ENCODE measurements around the gene LPCAT4. TPM values are rescaled to one million over a fixed set of nuclear protein-coding genes. Genes with fewer than 3 reads are reported as not detected.
A peak's percentile ranks its signal among the peaks of the same experiment; 100 is the strongest.
"Not testable (repeated sequence)": the region's sequence is repeated elsewhere in the genome, so short reads cannot be mapped to it uniquely, and the experiment has no call there.

Gene LPCAT4
- total RNA-seq, 1 experiment from 2014 or later = 9.8 TPM

DNA sequence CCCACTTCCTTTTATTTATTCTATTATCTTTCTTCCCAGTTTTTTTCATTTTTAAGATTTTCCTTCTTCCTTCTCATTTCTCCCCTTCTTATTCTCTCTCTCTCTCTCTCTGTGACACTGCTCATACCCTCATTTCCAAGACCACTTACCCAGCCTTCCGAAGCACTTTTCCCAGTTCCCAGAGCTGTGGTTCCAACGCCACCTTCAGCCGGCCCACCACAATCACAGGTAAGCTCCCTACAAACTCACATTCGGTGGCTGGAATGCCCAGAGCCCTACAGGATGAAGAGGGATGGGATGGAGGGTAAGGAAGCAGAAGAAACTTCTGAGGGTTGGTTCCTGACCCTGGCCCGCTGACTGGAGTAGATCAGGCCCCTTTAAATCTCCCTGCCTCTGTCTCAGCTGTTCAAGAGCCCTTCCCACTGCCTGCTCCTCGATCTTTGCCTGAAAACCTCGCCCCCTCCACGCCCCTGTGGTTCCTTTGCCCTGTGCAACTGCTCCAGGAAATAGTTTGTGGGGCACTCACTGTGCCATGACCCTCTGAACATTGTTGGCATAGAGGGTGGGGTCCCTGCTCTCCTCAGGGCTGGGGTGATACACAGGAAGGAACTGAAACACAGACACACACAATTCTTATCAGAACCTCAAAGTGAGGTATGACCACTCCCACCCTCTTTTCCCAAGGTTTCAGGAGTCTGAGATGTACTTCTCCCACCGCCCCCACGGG is 4.8 kb downstream of the LPCAT4 start:
- no peak for DNase-seq (ENCODE audit: low spot score)

DNA sequence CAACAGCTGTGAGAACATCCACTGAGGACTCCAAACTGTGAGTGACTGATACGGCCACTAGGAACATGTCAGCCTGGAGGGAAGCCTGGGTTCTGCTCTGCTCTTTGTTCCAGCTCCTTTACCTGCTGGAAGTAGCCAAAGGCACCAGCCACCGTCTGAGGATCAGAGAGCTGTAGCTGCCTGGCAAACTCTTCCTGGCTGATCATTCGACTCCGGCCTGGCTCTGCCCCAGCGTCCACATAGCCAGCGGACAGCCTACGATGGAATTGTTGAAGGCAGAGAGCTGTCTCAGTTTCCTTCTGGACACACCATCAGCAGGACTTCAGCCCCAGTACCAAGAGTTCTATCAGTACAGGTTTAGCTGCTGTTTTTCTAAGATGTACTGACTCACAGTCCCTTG is 5.7 kb downstream of the LPCAT4 start:
- no peak for DNase-seq (ENCODE audit: low spot score)

DNA sequence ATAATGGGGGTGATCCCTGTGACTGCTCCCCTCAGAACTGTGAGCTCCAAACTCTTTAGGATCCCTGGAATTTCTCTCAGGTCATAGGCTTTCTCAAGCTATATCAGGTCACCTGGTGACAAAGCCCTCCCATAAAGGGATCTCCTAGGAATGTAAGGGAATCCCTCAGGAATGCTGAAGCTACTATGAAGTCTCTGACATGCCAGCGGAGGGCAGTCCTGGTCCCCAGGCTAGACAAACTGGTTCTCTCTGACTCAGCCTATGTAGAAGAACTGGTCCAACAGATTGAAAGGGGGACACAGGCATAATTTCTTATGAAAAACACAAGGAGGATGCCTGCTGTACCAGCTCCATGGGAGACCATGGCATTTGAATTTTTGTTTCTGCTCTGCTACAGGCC is 6.7 kb downstream of the LPCAT4 start:
- no peak for DNase-seq (ENCODE audit: low spot score)

DNA sequence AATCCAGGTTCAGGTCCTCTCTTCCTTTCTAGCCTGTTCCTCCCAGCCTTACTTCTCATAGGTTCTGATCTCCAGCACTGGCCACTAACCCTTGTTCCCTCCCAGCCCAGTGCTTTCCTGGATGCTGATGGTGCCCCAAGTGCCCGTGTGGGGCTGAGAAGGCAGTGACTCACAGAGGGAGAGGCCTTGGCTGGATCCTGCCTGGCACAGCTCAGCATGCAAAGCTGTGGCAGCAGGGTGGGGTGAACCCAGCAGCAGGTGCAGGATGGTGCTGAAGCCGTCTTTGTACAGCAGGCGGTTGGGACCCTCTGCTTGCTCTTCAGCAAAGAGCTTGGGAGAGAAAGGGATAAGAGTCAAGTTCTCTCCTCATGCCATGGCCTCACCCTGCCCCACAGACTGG is 7.6 kb downstream of the LPCAT4 start:
- no peak for DNase-seq (ENCODE audit: low spot score)

DNA sequence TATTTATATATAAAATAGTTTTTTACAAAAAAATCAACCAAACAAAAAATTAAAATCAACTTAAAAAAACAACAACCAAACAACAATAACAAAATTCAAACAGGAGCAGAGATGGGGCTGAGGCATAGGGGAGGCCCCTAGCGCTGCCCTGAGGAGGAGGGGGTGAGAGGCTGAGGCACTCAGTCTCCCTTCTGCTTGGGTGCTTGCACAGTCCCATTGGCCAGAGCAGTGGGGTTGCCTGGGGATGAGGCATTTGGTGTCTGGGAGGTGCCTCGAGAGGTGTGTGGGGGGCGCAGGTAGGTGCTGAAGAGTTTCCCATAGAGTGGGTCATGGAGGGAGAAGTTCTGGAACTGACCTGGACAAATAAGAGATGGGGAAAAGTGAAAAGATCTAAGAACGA is 8.0 kb downstream of the LPCAT4 start:
- no peak for DNase-seq (ENCODE audit: low spot score)

DNA sequence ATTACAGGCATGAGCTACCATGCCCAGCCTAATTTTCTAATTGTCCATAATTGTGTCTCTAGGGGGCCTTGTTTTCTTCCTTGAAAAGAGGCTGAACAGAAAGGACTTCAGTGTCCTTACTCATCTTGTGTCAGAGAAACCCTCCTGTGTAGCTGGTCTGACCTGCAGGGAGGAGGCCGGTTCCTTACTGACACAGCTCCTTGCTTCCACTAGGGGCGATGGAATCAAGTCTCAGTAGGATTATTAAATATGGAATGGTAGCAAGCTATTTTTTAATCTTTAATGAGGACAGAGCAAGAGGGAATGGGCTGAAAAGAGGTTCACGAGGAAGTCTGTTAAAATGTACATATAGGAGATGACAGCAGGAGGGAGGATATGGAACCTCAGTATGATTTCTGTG is 8.6 kb downstream of the LPCAT4 start:
- no peak for DNase-seq (ENCODE audit: low spot score)

DNA sequence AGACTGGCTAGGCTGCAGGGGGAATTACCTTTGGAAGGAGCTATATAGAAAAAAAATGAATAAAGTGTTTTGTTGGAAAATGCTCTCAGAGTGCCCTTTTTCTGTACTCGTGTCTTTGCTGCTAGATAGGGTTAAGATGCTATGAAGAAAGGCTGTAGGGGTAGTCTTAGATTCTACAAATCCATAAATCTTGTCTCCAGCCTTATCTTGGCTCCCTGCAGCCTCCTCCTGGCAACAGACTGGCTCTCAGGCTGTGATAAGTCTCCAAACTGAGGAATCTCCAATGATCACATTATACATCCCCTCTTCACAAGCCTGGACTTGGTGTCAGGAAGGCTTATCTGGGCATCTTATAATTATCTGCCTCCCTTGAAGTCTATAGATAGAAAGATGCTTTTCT is 9.3 kb downstream of the LPCAT4 start:
- DNase-seq (ENCODE audit: low spot score) = no peak

DNA sequence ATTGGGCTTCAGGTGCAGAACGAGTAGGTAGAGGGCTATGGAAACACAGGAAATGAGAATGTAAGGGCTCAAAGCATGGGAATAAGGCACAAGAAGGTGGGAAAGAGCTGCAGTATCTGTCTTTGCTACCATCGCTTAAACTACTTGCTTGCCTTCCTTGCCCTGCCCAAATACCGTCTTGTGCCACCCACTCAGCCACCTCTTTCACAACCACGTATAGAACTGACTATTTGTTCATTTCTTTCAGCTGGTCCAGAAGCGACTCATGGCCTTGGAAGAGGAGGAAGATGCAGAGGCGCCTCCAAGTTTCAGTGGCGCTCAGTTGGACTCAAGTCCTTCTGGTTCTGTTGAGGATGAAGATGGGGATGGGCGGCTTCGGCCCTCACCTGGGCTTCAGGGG is 11.8 kb downstream of the LPCAT4 start:
- no peak for DNase-seq (ENCODE audit: low spot score)

DNA sequence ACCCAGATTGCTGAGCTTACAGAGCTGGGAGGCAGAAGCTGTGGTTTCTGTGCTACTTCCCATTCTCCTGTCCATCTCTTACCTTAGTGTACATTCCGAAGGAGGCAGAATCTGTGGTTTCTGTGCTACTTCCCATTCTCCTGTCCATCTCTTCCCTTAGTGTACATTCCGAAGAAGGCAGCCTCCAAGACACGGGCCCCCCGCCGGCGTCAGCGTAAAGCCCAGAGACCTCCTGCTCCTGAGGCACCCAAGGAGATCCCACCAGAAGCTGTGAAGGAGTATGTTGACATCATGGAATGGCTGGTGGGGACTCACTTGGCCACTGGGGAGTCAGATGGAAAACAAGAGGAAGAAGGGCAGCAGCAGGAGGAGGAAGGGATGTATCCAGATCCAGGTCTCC is 12.7 kb downstream of the LPCAT4 start:
- no peak for DNase-seq (ENCODE audit: low spot score)

DNA sequence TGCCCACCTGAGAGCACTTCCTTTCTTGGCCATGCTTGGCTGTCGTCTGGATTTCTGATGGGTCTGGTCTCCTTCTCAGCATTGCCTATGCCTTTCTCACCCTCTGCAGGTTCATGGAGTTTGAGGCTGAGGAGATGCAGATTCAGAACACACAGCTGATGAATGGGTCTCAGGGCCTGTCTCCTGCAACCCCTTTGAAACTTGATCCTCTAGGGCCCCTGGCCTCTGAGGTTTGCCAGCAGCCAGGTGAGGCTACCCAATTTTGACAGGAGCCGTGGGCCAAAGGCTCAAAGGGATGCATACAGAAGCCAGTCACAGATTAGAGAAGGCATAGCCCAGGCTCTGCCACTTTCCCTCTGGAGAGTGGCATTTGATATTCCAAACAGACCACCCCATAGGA is 13.4 kb downstream of the LPCAT4 start:
- no peak for DNase-seq (ENCODE audit: low spot score)

DNA sequence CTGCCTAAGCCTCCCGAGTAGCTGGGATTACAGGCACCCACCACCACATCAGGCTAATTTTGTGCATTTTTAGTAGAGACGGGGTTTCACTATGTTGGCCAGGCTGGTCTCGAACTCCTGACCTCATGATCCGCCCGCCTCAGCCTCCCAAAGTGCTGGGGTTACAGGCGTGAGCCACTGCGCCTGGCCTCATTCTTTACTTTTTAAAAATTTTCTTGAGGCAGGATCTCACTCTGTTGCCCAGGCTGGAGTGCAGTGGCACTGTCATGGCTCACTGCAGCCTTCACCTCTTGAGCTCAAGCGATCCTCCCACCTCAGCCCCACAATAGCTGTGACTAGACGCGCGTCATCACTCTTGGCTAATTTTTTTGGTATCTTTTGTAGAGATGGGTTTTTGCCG is 14.0 kb downstream of the LPCAT4 start:
- not testable (repeated sequence) for DNase-seq (ENCODE audit: low spot score)

DNA sequence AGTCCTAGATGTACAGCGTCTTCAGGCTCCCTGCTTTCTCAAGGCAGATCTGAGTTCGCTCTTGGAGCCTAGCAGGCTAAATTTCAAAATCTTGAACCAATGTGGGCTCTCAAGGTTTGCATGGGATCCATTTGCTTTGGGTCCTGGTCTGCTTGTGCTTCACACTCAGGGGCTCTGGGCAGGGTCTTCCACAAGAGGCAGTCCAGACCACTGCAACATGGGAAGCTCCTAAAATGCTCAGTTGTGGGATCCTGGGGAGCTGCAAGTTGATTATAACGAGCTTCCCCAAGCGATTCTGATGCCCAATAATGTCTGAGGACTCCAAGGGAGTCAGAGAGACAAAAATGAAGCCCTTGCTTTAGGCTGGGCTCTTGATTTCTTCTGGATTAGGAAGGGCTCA is 17.2 kb downstream of the LPCAT4 start:
- DNase-seq (ENCODE audit: low spot score) = no peak

DNA sequence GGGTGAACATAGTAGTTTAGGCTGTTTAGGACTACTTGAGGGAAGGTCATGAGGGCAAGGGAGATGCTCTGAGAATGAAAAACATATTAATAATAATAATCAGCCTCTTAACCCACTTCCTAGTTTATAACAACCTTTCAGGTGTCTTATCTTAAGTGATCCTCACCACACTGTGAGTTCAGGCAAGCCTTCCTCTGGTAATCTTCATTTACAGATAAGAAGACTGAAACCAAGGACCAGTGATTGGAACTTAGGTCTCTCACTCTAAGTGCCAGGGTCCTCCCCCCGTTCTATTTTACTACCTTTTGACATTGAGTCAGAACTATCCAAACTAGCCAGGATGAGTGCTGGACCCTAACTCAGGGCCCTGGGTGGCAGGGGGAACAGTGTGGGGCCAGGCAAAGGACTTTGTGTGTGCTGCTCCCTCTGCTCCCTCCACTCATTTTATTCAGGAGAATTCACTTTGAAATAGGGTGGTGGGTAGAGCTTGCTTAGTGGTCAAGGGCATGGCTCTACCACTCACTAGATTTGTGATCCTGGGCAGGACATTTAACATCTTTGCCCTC is 18.2 kb downstream of the LPCAT4 start:
- DNase-seq (ENCODE audit: low spot score) = no peak

DNA sequence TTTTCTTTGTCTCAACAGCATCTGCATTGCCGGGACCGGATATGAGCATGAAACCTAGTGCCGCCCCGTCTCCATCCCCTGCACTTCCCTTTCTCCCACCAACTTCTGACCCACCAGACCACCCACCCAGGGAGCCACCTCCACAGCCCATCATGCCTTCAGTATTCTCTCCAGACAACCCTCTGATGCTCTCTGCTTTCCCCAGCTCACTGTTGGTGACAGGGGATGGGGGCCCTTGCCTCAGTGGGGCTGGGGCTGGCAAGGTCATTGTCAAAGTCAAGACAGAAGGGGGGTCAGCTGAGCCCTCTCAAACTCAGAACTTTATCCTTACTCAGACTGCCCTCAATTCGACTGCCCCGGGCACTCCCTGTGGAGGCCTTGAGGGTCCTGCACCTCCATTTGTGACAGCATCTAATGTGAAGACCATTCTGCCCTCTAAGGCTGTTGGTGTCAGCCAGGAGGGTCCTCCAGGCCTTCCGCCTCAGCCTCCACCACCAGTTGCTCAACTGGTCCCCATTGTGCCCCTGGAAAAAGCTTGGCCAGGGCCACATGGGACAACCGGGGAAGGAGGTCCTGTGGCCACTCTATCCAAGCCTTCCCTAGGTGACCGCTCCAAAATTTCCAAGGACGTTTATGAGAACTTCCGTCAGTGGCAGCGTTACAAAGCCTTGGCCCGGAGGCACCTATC is 18.9 kb downstream of the LPCAT4 start:
- no peak for DNase-seq (ENCODE audit: low spot score)

DNA sequence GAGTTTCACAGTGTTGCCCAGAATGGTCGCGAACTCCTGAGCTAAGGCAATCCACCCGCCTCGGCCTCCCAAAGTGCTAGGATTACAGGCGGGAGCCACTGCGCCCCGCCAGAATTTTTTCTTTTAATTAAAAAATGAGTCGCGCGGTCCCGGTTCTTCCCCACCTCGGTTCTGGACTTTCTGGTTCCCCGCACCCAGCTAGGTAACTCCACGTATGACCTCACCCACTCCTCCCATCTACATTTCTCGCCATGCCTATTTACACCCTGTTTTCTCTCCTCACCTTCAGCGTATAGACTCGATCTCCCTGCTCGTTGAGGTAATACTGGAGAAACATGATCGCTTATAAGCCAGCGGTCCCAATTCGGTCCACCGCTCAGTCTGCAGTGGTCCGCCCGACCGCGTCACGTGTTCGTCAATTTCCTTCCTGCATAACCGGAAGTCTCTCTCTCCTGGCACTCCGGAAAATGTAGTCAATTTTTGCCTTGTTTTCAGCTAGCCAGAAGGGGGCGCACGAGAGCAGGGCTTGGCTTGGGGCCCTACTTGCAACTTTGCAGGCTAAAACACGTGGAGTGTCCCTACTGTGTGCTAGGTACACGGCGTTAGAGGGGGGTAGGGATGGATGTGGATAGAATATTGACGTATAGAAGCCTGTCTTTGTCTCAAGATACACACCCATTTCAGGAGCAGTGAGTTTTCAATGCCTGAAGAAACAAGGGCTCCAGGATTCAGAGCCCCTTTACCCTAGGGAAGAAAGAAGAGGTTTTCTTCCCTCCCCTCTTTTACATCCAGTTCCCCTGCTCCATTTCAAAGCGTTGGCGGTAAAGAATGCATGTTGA is 24.0 kb downstream of the LPCAT4 start, which contains the start of the genes NOP10 and NUTM1:
Gene NOP10 (minus strand): TSS at position 400 of the 839 bp plus-strand sequence. CDS start 63 bp downstream, at position 337.
Gene NUTM1 (plus strand): TSS at position 579 of the 839 bp plus-strand sequence. CDS start 382 bp downstream, outside the sequence.
- DNase-seq (ENCODE audit: low spot score) = peak; percentile 88

DNA sequence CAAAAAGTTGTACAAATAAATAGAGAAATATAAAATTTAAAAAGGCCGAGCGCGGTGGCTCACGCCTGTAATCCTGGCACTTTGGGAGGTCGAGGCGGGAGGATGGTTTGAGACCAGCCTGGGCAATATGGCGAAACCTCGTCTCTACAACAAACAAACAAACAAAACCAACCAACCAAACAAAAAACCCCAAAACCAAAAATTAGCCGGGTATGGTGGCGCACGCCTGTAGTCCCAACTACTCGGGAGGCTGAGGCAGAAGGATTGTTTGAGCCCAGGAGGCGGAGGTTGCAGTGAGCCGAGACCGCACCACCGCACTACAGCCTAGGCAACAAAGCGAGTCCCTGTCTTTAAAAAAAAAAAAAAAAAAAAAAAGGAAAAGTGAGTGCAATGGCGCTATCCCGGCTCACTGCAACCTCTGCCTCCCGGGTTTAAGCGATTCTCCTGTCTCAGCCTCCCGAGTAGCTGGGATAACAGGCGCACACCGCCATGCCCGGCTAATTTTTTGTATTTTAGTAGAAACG is 24.7 kb downstream of the LPCAT4 start:
- DNase-seq (ENCODE audit: low spot score) = not testable (repeated sequence)

DNA sequence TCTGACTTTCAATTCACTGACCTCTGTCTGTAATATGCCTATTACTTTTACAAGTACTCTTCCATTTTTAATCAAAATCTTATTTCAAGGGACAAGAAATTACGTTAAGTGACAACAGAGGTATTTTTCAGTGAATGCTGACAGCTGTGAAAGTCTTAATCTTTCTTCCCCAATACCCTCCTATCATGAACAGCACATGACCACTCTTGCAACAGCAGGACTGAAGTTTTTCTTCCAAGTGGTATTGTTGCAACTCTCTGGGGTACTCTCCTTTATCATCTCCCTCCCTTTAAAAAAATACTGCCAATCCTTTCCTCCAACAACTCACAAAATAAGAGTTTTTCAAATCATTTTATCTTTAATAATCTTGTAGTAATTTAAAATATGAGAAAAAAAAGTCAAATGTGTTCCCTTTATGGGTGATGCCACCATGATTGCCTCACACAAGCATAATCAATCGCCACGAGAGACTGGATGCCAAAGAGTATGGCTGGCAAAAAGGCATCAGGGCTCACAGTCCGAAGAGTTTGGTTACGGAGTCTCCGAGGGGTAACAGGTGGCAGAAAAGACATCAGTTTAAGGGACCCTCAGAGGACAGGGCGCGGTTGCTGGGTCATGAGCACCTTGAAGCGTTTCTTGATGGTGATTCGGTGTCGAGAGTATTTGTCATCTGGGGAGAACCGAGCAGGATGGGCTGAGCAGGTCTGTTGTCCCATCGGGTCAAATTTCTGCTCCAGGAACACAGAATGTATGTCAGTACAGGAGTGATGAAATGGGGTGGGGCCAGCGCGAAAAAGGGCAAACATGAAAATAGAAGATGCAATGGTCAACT is 25.4 kb downstream of the LPCAT4 start:
- no peak for DNase-seq (ENCODE audit: low spot score)

DNA sequence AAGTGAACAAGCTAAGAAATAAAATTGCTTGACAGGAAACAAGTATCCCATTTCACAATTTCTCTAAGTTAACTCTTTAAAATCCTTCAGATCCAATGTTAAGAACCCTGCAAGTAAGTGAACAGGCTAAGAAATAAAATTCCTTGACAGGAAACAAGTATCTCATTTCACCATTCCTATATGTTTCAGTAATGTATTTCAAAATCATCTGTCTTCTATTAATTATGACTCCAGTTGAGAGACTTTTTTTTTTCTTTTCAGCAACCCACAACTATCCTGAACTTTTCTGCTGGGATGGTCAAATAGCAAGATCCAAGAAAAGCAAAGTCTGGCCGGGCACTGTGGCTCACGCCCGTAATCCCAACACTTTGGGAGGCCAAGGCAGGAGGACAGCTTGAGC is 27.1 kb downstream of the LPCAT4 start:
- no peak for DNase-seq (ENCODE audit: low spot score)

DNA sequence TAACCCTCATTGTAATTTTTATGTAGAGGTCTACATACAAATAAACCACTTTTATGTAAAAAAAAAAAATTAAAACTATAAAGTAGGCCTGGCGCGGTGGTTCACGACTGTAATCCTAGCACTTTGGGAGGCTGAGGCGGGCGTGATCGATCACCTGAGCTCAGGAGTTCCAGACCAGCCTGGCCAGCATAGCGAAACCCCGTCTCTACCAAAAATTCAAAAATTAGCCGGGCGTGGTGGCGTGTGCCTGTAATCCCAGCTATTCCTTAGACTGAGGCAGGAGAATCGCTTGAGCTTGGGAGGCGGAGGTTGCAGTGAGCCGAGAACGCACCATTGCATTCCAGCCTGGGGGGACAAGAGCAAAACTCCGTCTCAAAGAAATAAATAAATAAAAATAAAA is 28.6 kb downstream of the LPCAT4 start:
- DNase-seq (ENCODE audit: low spot score) = no peak

DNA sequence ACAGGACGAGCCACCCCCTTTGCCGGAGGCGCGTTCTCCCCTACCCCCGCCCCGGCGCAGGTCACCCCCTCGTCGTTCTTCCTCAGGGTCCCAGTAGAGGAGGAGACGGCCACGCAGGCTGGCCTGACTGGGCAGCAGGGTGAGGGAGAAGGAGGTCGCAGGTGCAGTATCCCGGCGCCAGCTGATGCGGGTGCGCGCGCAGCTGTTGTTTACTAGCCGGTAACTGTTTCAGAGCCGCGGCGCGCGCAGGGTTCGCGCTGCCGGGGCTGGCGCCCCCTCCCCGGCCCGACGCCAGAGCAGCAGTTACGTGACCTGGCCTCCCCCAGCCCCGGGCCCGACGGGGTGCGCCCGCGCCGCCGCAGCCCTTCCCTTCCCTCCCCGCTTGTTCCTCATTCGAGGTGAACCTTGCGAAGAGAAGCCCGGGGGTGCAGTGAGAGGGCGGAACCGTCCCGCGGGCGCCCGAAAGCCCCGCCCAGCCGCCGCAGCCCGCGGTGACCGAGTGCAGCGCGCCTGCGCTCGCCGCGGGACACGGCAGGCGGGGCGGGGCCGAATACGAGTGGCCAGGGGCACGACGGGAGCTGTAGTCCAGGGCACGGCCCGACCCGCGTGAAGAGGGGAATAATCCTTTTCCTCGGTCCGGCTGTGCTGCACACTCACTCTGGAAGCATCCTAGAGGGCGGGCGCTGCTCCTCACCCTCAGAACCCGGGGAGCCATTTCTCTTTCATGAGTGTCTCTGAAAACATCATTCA is 29.3 kb downstream of the LPCAT4 start, which contains the start of gene SLC12A6:
Gene SLC12A6 (minus strand): TSS at position 225 of the 750 bp plus-strand sequence. CDS start 1,101 bp downstream, outside the sequence.
- peak; percentile 87 for DNase-seq (ENCODE audit: low spot score)

Measured in A172 (cell line).